HG02642 (cell line): ENCODE measurements around the gene OS9.

Source experiments
- ATAC-seq: cut with Tn5 transposase; IDR thresholded peaks from one replicate; pipeline ENCODE4 v1.9.1; 2021; ENCODE audit warnings: mild to moderate bottlenecking; ENCODE audit not compliant: unreplicated experiment, poor library complexity

Gene OS9

GRCh38 chr12:57761391-57761998 is 67.6 kb downstream of the OS9 start:
- no peak for ATAC-seq

GRCh38 chr12:57762463-57762862 is 68.5 kb downstream of the OS9 start:
- ATAC-seq, result no peak

- ATAC-seq, result no peak
Observed at GRCh38 chr12:57763881-57764661, 70.1 kb downstream of the OS9 start.

GRCh38 chr12:57764662-57765002 is 70.7 kb downstream of the OS9 start:
- ATAC-seq, result peak; percentile 3

- ATAC-seq, result peak; percentile 62
Observed at GRCh38 chr12:57765003-57765697, 71.2 kb downstream of the OS9 start.

GRCh38 chr12:57765698-57766463 is 71.9 kb downstream of the OS9 start:
- no peak for ATAC-seq

GRCh38 chr12:57766464-57767304 is 72.8 kb downstream of the OS9 start, which contains the start of gene CYP27B1:
Gene CYP27B1 (minus strand): TSS chr12:57767078. CDS start chr12:57767041, 37 bp downstream.
- ATAC-seq, result no peak

- no peak for ATAC-seq
Observed at GRCh38 chr12:57767305-57767698, 73.4 kb downstream of the OS9 start.

- ATAC-seq, result no peak
Observed at GRCh38 chr12:57767876-57768275, 73.9 kb downstream of the OS9 start.

- ATAC-seq, result no peak
Observed at GRCh38 chr12:57769594-57769993, 75.7 kb downstream of the OS9 start.

GRCh38 chr12:57770734-57771133 is 76.8 kb downstream of the OS9 start:
- no peak for ATAC-seq
